Activated T-helper 1 cell treated with Interleukin-2 at 50 U/mL for 16 hours (primary cell): ENCODE data around the gene FXYD5.

Experiments used
- DNase-seq: peaks from one replicate; pipeline ENCODE4 v3.0.0-alpha.2; 2020; ENCODE audit warnings: low read depth

FXYD5 gene

DNA sequence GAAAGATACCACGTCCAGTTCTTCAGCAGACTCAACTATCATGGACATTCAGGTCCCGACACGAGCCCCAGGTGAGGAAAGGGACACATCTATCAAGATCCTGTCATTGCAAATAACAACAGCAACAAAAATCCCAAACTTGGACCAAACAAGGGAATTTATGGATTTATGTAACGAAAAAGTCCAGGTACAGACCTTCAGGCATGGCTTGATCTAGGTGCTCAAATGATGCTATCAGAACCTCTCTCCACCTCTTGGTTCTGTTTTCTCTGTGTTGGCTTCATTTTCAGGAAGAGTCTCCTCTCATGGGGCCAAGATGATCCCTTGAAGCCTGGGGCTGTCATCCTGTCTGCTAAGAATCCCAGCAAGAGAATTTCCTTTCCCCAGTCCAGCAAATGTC lies 2.9 kb downstream of the FXYD5 start:
- DNase-seq = no peak

DNA sequence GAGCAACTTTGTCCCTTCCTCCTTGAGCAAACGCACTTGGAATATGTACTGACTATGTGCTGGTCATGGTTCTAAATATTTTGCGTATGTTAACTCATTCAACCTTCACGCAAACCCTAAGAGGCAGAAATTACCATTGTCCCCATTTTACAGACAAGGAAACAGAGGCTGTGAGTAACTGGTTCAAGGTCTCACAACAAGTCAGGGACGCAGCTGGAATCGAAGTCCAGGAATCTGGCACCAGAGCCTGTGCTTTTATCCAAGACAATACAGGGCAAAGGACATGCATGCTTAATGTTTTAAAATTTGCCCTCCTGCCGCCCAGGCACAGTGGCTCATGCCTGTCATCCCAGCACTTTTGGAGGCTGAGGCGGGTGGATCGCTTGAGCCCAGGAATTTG lies 5.1 kb downstream of the FXYD5 start:
- DNase-seq = no peak

DNA sequence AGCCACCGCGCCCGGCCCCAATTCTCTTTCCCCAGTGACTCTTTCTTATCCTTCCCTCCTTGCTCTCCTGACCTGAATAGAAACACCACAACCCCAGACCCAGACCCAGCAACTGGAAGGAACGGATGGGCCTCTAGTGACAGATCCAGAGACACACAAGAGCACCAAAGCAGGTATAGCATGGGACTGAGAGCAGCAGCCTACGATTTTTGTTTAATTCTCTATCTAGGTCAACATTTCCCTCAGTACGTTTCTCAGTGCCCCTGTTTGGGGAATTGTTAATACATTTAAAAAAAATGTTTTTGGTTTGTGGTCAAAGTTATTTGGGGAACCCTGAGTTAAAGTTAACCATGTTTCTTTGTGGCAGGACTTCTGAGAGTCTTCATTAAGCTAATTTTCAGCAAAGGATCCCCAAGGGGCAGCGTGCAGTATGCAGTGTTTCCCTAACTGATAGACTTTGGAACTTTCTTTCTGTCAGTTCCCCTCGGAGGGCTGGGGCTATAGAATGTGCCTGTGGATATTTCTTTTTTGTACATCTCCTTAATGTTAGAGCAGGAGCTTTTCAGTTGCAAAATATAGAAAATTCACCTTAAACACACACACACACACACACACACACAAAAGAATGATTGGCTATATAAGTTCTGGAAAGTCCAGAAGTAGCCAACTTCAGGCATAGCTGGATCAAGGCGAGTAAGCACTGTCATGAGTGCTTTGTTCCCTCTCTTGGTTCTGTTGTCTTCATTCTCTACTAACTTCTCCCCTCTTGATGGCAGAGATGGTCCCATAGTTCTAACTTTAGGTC lies 6.3 kb downstream of the FXYD5 start:
- DNase-seq = no peak

DNA sequence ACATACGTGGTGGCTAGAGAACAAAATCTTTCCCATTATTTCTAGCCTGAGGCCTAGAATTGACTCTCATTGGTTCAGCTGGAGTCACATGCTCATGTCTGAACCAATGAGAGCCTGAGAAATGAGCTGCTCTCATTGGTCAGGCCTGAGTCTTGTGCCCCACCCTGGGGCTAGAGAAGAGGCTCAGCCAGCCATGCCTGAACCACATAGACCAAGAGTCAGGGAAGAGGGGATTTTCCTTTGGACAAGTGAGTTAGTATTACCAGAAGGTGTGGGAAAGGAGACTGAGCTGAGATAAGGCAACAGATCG lies 6.9 kb downstream of the FXYD5 start:
- no peak for DNase-seq

DNA sequence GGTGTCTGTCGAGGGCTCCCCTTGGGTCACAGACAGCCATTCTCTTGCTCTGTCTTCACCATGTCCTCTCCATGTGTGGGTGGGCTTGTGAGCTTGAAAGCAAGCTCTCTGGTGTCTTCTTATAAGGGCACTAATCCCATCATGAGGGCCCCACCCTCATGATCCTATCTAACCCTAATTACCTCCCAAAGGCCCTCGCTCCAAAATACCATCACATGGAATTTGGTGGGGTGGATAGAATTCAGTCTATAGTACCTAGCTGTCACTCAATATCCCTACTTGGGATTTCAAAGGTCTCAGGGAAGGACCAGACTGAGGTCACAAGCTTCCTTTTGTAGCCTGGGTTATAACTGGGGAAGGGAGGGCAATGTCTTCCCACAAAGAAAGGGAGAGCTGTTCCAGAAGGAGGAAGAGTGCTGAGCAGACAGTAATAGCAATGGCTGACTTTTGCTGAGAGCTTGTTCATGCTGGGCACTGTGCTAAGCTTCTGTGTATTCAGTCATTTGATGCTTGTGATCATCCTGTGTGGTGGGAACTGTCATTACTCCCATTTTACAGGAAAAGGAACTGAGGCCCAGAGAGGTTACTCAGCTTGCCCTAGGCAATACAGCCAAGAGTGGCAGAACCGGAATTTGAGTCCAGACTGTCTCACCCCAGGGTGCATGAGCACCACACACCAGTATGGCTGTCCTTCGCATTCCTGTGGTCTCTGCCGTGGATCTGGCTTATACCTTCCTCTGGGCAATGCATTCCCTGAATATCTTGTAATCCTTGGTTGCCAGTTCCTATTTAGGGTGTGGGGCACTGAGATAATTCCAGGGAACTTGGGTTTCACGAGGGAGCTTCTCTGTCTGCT lies 8.2 kb downstream of the FXYD5 start:
- DNase-seq = no peak

DNA sequence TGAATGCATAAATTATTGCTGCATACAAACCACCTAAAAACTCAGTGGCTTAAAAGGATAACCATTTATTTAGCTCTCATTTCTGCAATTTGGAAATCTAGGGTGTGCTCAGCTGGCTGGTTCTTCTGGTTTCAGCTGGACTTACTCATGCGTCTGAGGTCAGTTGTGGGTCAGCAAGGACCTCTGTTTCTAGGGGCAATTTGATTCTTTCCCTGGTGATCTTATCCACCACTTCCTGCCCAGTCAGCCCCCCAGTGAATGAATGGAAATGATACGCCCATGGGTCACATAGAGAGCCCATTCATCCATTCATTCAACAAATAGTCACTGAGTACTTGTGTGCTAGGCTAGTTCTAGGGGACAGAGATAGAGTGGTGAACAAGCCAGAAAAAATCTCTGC lies 9.9 kb downstream of the FXYD5 start:
- no peak for DNase-seq

DNA sequence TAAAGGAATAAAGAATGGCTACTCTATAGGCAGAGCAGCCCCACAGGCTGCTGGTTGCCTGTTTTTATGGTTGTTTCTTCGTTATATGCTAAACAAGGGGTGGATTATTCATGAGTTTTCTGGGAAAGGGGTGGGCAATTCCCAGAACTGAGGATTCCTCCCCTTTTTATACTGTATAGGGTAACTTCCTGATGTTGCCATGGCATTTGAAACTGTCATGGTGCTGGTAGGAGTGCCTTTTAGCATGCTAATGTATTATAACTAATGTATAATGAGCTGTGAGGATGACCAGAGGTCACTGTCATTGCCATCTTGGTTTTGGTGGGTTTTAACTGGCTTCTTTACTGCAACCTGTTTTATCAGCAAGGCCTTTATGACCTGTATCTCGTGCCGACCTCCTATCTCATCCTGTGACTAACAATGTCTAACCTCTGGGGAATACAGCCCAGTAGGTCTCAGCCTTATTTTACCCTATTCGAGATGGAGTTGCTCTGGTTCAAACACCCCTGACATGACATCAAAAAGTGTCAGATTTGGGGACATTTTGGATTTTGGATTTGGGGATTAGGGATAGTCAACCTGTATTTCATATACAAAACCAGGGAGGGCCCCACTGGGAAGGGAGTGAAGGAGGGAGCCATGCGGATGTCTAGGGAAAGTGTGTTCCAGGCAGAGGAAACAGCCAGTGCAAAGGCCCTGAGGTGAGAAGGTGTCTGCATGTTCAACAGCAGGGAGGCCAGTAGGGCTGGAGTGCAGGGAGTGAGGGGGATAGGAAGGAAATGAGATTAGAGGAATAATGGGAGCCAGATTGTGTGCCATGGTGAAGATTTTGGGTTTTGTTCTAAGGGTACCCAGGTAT lies 10.9 kb downstream of the FXYD5 start:
- DNase-seq = no peak

DNA sequence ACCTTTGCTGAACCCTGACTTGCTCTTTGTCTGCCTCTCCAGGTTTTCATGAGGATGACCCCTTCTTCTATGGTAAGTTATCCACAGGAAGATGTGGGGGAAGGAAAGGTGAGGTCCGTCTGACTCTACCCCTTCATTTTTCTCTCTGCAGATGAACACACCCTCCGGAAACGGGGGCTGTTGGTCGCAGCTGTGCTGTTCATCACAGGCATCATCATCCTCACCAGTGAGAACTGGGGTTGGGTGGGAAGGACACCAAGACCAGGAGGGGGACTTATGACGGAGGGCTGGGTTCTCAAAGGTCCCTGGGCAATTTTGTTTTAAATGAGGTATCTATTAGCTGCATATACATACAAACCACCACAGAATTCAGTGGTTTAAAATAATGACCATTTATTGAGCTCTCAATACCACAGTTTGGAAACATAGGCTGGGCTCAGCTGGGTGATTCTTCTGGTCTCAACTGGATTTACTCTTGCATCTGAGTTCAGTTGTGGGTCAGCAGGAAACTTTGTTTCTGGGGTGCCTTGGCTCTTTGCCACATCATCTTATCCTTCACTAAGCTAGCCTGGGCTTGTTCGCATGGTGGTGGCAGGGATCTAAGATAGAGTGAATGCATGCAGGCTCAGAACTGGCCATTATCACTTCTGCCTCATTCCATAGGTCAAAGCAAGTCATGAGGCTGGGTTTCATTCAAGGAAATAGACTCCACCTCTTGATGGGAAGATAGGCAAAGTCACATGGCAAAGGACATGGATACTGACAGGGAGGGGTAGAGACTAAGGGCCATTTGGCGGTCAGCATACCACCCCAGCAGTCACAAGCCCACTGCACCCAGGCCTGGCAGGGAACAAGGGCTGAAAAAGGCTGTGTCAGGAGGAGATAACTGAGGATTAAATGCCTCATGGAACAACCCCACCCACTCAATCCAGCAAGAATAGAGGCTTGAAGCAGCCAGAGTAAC lies 11.8 kb downstream of the FXYD5 start:
- DNase-seq = no peak

DNA sequence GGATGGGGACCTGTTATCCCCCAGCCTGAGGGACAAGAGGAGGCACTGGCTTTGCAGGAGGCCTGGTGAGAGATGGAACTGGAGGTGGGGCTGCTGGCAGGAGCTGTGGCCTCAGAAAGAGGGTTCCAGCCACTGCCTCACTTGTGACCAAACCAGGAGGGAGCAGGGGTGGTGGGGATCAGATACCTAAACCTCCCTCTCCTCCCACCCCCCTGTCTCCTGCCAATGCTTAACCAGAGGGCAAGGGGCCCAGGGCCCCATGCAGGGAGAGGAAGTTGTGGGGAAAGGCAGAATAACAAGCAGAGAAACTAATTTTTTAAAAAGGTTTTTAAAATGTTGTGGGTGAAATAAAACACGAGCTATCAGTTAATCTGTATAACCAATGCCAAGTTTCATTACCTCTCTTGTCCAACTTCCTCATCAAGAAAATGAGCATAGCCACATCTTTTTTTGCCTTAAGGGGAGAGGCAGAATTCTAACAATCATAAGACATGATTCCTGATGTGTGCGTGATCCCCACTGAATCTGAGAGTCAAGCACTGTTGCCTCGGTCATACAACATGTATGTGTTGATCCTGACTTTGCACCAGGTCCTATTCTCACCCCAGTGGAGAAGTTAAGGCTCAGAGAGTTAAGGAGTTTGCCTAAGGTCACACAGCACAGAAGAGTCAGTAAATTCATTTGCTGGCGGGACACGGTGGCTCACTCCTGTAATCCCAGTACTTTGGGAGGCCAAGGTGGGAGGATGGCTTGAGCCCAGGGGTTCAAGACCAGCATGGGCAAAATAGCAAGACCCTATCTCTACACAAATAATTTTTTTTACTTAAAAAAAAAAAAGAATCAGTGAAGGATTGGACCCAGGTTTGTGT lies 12.9 kb downstream of the FXYD5 start:
- DNase-seq = no peak

DNA sequence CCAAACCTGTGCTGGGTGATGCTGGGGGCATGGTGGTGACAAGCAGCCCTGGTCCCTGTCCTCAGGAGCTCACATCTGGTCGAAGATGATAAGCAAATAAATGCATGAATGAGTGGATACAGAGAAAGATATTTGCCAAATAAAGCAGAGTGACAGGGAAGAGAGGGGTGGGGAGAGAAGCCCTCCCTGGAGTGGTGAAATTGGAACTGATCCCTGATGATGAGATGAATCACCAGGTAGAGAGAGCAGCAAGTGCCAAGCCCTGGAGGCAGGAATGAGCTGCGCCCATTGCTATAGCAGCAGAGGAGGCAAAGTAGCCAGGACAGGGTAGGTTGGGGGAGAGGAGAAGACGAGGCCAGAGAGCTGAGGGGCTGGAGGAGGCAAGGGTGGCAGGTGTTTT lies 13.7 kb downstream of the FXYD5 start:
- DNase-seq = no peak

DNA sequence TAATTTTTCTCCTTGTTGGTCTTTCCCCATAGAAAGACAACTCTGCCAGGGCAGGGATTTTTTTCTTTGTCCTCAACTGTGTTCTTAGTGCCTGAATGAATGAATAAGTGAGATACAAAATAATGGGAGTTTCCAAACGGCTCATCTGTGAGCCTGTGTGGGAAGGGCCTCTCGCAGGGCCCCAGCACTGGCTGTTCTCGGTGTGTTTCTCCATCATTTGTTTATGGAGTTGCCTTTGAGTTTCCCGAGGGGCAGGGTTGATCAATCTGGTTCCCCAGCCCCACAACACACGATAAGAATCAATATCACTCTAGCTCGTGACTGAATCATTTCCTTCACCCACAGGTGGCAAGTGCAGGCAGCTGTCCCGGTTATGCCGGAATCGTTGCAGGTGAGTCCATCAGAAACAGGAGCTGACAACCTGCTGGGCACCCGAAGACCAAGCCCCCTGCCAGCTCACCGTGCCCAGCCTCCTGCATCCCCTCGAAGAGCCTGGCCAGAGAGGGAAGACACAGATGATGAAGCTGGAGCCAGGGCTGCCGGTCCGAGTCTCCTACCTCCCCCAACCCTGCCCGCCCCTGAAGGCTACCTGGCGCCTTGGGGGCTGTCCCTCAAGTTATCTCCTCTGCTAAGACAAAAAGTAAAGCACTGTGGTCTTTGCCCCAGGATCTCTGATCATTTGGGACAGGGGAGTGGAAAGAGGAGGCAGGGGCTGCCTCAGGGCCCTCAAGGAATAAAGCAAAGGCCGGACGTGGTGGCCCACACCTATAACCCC lies 14.9 kb downstream of the FXYD5 start:
- DNase-seq = no peak

DNA sequence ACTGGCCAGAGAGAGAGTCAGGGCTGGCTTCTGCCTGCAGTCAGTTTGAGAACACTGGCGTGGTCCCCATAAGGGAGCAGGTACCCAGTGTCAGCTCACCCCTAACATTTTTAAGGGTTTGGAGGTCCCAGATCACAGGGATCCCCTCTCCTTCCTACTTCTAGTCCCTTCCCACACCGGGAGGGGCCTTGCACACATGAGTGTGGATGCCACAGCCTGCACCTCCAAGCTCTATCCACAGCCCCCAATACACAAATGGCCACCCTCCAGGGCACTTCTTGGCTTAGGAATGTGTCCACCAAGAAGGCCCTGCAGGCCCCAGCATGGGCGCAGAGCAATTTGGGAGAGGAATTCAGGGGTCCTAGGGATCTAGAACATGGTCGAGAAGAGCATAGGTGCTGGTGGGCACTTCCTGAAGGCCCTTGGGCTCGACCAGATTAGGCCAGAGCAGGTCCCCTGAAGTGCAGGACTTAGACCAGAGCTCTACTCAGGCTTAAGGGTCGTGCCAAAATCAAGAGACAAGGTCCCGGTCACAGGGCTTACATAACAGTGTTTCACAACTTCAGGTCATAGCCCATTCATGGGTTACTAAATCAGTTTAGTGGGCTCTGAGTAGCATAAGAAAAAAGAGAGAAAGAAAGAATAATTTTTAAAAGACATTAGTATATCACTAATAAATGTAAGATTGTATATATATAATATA lies 16.0 kb downstream of the FXYD5 start:
- no peak for DNase-seq

DNA sequence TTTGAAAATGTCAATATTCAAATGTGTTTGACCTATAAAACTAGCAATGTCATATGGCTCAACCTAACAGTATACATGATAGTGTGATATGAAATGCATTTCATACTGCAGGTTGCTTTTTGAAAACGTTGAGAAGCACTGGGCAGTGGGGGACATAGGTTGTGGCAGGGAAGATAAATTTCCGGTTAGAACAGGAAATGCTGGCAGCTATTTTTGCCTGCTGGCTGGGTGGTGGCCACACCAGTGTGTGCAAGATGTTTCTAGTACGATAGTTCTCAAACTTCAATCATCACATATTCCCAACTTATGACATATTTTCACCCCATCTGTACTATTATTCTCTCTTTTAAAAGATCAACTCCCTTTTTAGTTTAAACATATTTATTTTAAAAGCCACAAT lies 17.2 kb downstream of the FXYD5 start:
- no peak for DNase-seq

DNA sequence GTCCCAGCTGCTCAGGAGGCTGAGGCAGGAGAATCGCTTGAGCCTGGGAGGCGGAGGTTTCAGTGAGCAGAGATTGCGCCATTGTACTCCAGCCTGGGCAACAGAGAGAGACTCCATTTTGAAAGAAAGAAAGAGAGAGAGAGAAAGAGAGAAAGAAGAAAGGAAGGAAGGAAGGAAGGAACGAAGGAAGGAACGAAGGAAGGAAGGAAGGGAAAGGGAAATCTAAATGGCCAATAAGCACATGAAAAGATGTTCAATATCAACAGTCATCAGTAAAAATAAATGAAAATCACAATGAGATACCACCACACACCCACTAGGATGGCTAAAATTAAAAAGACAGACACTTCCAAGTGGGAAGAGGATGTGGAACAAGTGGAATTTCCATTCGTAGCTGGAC lies 19.7 kb downstream of the FXYD5 start:
- no peak for DNase-seq

DNA sequence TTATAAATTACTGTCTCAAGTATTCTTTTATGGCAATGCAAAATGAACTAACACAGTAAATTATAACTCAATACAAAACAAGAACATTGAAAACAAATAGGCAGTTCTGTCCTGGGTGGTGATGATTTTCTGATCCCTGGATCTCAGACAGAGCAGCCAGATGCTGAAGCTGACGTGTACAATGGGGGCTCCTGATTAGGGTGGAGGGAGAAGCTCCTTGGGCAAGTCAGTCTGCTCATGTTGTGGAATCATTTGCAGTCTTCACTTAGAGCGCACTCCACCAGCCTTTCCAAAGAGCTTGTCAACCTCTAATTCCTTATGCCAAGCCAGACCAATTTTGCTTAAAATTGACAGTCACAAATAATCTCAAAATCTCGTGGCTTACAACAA lies 21.6 kb downstream of the FXYD5 start:
- no peak for DNase-seq

DNA sequence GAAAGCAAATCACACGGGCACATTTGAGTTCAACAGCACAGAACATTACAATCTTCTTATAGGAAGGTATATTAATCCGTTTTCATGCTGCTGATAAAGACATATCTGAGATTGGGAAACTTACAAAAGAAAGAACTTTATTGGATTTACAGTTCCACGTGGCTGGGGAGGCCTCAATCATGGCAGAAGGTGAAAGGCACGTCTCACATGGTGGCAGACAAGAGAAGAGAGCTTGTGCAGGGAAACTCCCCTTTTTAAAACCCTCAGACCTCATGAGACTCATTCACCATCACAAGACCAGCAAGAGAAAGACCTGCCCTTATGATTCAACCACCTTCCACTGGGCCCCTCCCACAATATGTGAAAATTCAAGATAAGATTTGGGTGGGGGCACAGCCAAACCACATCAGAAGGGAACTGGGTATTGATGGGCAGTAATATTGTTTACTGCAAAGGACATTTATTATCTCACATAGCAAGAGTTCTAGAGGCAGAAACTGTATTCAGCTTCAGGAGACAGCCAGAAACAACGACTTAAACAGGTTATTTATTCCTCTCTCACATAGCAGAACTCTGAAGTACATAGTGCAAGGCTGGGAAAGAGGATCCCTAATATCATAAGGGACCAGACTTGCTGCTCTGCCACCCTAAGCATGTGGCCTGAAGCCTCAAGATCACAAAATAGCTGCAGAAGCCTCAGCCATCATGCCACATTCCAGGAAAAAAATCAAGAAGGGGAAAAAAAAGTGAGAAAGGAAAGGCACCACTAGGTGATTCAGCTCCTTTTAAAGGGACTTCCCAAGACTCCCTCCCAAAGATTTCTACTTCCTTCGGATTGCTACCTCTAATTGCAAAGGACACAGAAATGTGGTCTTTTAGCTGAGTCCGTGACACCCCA lies 23.1 kb downstream of the FXYD5 start:
- DNase-seq = no peak

DNA sequence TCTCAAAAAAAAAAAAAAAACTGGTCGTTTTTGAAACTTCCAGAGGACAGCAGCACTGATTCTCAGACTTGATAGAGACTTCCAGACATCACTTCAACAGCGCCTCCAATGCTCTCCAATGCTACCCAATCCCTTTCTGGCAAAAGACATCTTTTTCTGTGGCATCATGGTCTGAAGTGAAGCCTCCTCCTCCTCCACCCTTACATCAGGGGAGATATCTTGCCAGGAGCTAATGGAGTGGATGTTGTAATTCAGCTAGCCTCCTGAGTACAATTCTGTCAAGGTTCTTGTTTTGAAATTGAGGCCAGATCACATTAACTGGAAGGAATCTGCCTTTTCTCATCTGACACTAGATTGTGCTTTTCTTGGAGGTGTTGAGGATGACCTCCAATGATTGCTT lies 24.2 kb downstream of the FXYD5 start:
- DNase-seq = no peak

DNA sequence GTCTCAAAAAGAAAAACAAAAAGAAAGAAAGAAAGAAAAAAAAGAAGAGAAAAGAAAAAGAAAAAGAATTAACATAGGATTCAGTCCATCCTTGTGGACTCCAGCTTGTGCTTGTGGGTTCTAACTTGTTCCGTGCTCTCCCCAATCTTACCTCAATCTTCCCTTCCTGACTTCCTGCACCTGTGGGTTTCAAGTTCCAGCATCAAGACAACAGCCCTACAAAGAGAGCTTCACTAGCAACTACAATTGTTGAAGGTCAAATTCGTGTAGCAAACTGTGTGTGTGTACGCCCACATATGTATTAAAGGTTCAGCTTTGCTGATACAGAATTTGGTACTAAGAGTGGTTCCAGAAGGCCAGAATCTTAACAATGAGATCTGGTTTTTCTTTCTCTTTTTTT lies 25.3 kb downstream of the FXYD5 start:
- no peak for DNase-seq
